Measurements from ENCODE around the gene ADAM12. TPM values are rescaled to one million over a fixed set of nuclear protein-coding genes. Genes with fewer than 3 reads are reported as not detected.

The ADAM12 gene
- polyA plus RNA-seq, 3 donors: 0.05 TPM; not detected in 2

GRCh38 chr10:126216632-126216961 lies 171.7 kb downstream of the ADAM12 start:
- Histone ChIP-seq H3K9ac (ENCODE audit: insufficient read depth, low read length, poor library complexity, severe bottlenecking) (no peak overlapping the region), H3K4me1 (ENCODE audit: control insufficient read depth in 1 of 2, insufficient read depth in 2 of 2, low read length in 2 of 2) (no peaks in the 10 kb centered on the region), H3K27me3 (ENCODE audit: control insufficient read depth in 2 of 2, insufficient read depth in 2 of 2, low read length in 2 of 2) (no peaks in the 10 kb centered on the region), H3K79me2 (ENCODE audit: insufficient read depth, low read length) (no peaks in the 10 kb centered on the region), H4K20me1 (ENCODE audit: insufficient read depth, low read length) (no peaks in the 10 kb centered on the region), H3K9me3 (replicated peaks in 1 of 2; ENCODE audit: control insufficient read depth in 1 of 2, insufficient read depth in 1 of 2, low read length in 2 of 2) (no peaks in the 10 kb centered on the region), H3K4me3 (replicated peaks in 1 of 3; ENCODE audit: low read depth in 2 of 3, low read length in 3 of 3) (no peak overlapping the region), H3K27ac (ENCODE audit: low read depth in 1 of 2, low read length in 2 of 2) (no peak overlapping the region), H3K4me2 (replicated peaks; ENCODE audit: extremely low read depth, low read length, poor library complexity, severe bottlenecking) (no peak overlapping the region), H2AFZ (ENCODE audit: insufficient read depth, low read depth, low read length, poor library complexity, severe bottlenecking) (no peak overlapping the region), H3K36me3 (replicated peaks in 1 of 2; ENCODE audit: control insufficient read depth in 1 of 2, insufficient read depth in 2 of 2, low read length in 2 of 2) (no peaks in the 10 kb centered on the region)
- peaks cover 9 to 16% (median 10%) of the 10 kb centered on the region in 3 donors for H3K27me3 Mint-ChIP-seq (ENCODE audit: low read depth in 3 of 3)
- 75% methylated on average over 2 of the region's 4 CpGs for WGBS (ENCODE audit: insufficient coverage)
- H3K36me3 Mint-ChIP-seq: no peaks in the 10 kb centered on the region
- intact Hi-C loops (cut with micrococcal nuclease): no loop called here
- no peak overlapping the region for H3K4me3 Mint-ChIP-seq
- peaks cover 0 to 2% (median 0%) of the 10 kb centered on the region in 7 donors for H3K9me3 Mint-ChIP-seq
- no peaks in the 10 kb centered on the region for H3K4me1 Mint-ChIP-seq
- no peak for DNase-seq
- no peak overlapping the region for H3K27ac Mint-ChIP-seq
- no peak for TF ChIP-seq CTCF (IDR thresholded peaks at IDR 0.05)

GRCh38 chr10:126215746-126216631 lies 172.3 kb downstream of the ADAM12 start:
- DNase-seq: no peak
- no peak overlapping the region for H3K4me3 ChIP-seq (replicated peaks in 1 of 3; ENCODE audit: low read depth in 2 of 3, low read length in 3 of 3)
- peaks cover 9 to 12% (median 10%) of the 10 kb centered on the region in 3 donors for H3K27me3 Mint-ChIP-seq (ENCODE audit: low read depth in 3 of 3)
- no peak for TF ChIP-seq CTCF (IDR thresholded peaks at IDR 0.05)
- H3K4me1 ChIP-seq (ENCODE audit: control insufficient read depth in 1 of 2, insufficient read depth in 2 of 2, low read length in 2 of 2): no peaks in the 10 kb centered on the region
- peaks cover 0 to 4% (median 0%) of the 10 kb centered on the region in 7 donors for H3K9me3 Mint-ChIP-seq
- no peaks in the 10 kb centered on the region for H3K36me3 Mint-ChIP-seq
- intact Hi-C loops (cut with micrococcal nuclease): no loop called here
- no peaks in the 10 kb centered on the region for H3K4me1 Mint-ChIP-seq
- H3K4me3 Mint-ChIP-seq: no peak overlapping the region
- no peaks in the 10 kb centered on the region for H4K20me1 ChIP-seq (ENCODE audit: insufficient read depth, low read length)
- H3K27ac Mint-ChIP-seq: no peak overlapping the region
- H3K27me3 ChIP-seq (ENCODE audit: control insufficient read depth in 2 of 2, insufficient read depth in 2 of 2, low read length in 2 of 2): no peaks in the 10 kb centered on the region
- no peaks in the 10 kb centered on the region for H3K79me2 ChIP-seq (ENCODE audit: insufficient read depth, low read length)
- H3K9ac ChIP-seq (ENCODE audit: insufficient read depth, low read length, poor library complexity, severe bottlenecking): no peak overlapping the region
- H2AFZ ChIP-seq (ENCODE audit: insufficient read depth, low read depth, low read length, poor library complexity, severe bottlenecking): no peak overlapping the region
- no peak overlapping the region for H3K27ac ChIP-seq (ENCODE audit: low read depth in 1 of 2, low read length in 2 of 2)
- H3K36me3 ChIP-seq (replicated peaks in 1 of 2; ENCODE audit: control insufficient read depth in 1 of 2, insufficient read depth in 2 of 2, low read length in 2 of 2): no peaks in the 10 kb centered on the region
- no peaks in the 10 kb centered on the region for H3K9me3 ChIP-seq (replicated peaks in 1 of 2; ENCODE audit: control insufficient read depth in 1 of 2, insufficient read depth in 1 of 2, low read length in 2 of 2)
- whole genome bisulfite sequencing (ENCODE audit: insufficient coverage): 76% methylated on average over 6 of the region's 11 CpGs
- no peak overlapping the region for H3K4me2 ChIP-seq (replicated peaks; ENCODE audit: extremely low read depth, low read length, poor library complexity, severe bottlenecking)
